Subcutaneous adipose tissue (tissue), 4 donors: ENCODE results near the gene ARL1. TPM values are rescaled to one million over a fixed set of nuclear protein-coding genes. Genes with fewer than 3 reads are reported as not detected.

Experiments
- total RNA-seq, 4 donors: library from RNA; depleted of rRNA; stranded (reverse); fragments of >200 nt; gene quantifications; one replicate each; pipeline ENCODE4 v1.1.0, GENCODE V29; 2016
- TF ChIP-seq, protein P1 (sequence below): fragments of 450-650 bp; IDR thresholded peaks from one replicate; pipeline ENCODE4 v1.5.1; 2016; ENCODE audit warnings: low read depth, mild to moderate bottlenecking, control low read depth, antibody characterized with exemption, moderate library complexity

ARL1 gene
- total RNA-seq, 4 donors from 2014 or later, result 42.2 to 136 (median 63.5) TPM

- TF ChIP-seq, protein P1, sequence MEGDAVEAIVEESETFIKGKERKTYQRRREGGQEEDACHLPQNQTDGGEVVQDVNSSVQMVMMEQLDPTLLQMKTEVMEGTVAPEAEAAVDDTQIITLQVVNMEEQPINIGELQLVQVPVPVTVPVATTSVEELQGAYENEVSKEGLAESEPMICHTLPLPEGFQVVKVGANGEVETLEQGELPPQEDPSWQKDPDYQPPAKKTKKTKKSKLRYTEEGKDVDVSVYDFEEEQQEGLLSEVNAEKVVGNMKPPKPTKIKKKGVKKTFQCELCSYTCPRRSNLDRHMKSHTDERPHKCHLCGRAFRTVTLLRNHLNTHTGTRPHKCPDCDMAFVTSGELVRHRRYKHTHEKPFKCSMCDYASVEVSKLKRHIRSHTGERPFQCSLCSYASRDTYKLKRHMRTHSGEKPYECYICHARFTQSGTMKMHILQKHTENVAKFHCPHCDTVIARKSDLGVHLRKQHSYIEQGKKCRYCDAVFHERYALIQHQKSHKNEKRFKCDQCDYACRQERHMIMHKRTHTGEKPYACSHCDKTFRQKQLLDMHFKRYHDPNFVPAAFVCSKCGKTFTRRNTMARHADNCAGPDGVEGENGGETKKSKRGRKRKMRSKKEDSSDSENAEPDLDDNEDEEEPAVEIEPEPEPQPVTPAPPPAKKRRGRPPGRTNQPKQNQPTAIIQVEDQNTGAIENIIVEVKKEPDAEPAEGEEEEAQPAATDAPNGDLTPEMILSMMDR, result no peak
These were observed 7.7 kb upstream of the ARL1 start for GRCh38 chr12:101415228-101415627.

- TF ChIP-seq, protein P1, result no peak
These were observed 7.1 kb upstream of the ARL1 start for GRCh38 chr12:101414533-101415119.

GRCh38 chr12:101407049-101407435 is 530 bp downstream of the ARL1 start:
- TF ChIP-seq, protein P1, result no peak

- TF ChIP-seq, protein P1, result no peak
These were observed 28.4 kb downstream of the ARL1 start for GRCh38 chr12:101379149-101379548.

DNA sequence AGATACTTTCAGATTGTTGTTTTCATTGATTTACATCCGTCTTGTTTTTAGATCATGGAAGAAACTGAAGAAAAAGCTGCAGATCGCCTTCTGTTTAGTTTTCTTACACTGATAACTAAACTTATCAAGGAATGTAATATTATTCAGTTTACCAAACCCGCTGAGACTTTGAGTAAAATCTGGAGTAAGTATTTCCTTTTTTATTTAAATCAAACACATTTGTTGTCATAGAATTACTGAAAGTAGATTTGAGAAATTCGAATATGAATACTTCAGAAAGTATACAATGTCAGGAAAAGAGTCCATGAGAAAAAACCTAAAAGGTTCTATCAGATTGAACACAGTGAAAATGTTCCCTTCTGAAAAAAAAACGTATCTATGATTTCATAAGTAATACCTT is 32.0 kb downstream of the ARL1 start:
- TF ChIP-seq, protein P1, result no peak

- TF ChIP-seq, protein P1, result no peak
These were observed 35.1 kb downstream of the ARL1 start for GRCh38 chr12:101372431-101372830.

DNA sequence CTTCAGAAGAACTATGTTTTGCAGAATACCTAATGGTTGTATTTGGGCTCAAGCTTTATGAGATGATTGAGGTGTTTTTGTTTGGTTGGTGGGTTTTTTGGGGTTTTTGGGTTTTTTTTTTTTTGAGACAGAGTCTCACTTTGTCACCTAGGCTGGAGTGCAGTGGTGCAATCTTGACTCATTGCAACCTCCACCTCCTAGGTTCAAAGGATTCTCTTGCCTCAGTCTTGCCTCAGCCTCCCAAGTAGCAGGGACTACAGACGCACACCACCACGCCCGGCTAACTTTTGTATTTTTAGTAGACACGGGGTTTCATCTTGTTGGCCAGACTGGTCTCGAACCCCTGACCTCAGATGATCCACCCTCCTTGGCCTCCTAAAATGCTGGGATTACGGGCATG is 39.6 kb downstream of the ARL1 start:
- TF ChIP-seq, protein P1, result no peak
